K562 treated with DMSO at 1 percent for 24 hours (cell line): ENCODE data around the gene FBXO4. TPM values are rescaled to one million over a fixed set of nuclear protein-coding genes. Genes with fewer than 3 reads are reported as not detected.

Source experiments
- total RNA-seq: library from RNA; unstranded; fragments of 300-600 nt; gene quantifications from 2 replicates; pipeline ENCODE4 v1.2.3, GENCODE V29; 2022; ENCODE audit warnings: low read depth; ENCODE audit not compliant: insufficient read depth

The FBXO4 gene, protein sequence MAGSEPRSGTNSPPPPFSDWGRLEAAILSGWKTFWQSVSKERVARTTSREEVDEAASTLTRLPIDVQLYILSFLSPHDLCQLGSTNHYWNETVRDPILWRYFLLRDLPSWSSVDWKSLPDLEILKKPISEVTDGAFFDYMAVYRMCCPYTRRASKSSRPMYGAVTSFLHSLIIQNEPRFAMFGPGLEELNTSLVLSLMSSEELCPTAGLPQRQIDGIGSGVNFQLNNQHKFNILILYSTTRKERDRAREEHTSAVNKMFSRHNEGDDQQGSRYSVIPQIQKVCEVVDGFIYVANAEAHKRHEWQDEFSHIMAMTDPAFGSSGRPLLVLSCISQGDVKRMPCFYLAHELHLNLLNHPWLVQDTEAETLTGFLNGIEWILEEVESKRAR
- 15.4 and 15.9 TPM in 2 replicates for total RNA-seq

DNA sequence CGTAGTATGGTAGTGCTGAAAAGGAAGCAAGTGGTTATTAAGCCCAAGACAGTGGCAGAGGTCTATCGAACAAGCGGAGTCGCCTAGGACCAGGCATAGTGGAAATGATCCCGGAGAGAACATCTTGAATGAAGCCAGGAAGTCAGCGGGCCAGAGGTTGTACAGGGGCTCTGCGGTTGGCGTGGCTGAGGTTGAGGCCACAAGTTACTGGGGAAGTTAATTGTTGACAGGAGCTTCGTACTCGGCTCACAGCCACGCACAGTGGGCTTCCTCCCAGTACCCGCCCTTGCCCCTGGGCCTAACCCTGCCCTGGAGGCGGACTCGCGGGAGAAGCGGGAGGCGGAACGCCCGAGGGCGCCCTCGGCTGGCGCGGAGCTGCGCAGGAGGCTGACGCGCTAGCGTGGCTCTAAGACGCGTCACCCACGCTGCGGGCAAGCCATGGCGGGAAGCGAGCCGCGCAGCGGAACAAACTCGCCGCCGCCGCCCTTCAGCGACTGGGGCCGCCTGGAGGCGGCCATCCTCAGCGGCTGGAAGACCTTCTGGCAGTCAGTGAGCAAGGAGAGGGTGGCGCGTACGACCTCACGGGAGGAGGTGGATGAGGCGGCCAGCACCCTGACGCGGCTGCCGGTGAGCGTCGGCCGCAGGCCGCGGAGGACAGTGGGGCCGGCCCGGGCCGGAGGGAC is at the start of gene FBXO4:
FBXO4 (plus strand) TSS at position 410 of the 683 bp plus-strand sequence; CDS start at position 439, 29 bp downstream.

DNA sequence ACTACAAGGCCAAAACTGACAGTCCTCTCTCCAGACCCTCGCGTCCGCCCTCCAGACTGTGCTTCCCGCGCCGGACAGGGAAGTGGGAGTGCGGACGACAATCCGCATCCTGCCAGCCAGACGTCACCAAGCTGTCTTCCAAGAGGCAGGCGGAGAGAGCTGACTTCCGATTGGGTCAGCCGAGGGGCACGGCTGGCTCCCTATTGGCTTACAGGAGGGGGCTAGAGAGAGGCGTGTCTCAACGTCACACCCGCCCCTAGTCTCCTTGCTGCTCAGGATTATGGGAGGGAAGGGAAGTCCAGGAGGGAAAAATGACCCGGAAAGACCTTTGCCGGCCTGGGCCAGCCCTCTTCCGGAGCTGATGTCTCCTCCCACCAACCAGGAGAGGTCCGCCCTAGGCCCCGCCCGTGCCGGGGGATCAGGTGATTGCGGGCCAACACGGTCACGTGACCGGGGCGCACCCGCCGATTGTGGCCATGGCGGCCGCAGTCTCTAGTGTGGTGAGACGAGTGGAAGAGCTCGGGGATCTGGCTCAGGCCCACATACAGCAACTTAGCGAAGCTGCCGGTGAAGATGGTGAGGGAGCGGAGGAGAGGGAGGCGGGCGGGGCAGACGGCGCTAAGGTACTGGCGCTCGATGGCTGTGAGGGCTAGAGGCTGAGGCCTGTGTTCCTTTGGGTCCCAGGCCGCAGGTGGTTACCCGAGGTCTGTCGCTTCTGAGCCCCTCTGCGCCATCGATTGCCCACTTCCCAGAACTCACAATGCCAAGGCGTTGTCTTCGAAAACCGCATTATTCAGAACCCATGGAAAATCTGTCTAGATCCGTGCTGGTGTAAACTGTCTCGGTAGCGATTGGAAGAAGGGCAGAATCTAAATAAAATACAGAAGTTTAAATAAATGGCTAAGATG is 20.9 kb upstream of the FBXO4 start, which contains the start of gene RIMOC1:
RIMOC1 (plus strand) TSS at position 453 of the 908 bp plus-strand sequence; CDS start at position 477, 24 bp downstream.

Other genes with a start within 250 kb of the FBXO4 start
- 13.5 and 15.9 TPM in 2 replicates for gene OXCT1, start 54.9 kb upstream of the FBXO4 start, total RNA-seq
- 6.8 and 7.8 TPM in 2 replicates for gene RIMOC1, start 20.9 kb upstream of the FBXO4 start, total RNA-seq